Loucy (cell line): Measurements from ENCODE around the gene DNAH9.

ENCODE experiments used
- H2AFZ ChIP-seq: fragments of 200-600 bp; sonication (generic); 2 replicates; pipeline ENCODE4 v1.6.0; 2016; ENCODE audit warnings: antibody characterized with exemption, mild to moderate bottlenecking, low read length, moderate library complexity
- H3F3A ChIP-seq: fragments of 200-600 bp; 2 replicates; pipeline ENCODE4 v1.6.0; 2016; ENCODE audit warnings: antibody characterized with exemption, low read depth, mild to moderate bottlenecking
- H3K27me3 ChIP-seq: fragments of 200-600 bp; sonication (generic); 2 replicates; pipeline ENCODE4 v1.6.1; 2014; ENCODE audit warnings: low read length, mild to moderate bottlenecking; ENCODE audit not compliant: insufficient read depth, poor library complexity, severe bottlenecking
- H3K36me3 ChIP-seq: fragments of 200-600 bp; sonication (generic); 2 replicates; pipeline ENCODE4 v1.6.1; 2016; ENCODE audit warnings: low read length; ENCODE audit not compliant: insufficient read depth
- H3K4me1 ChIP-seq: fragments of 200-600 bp; sonication (generic); 2 replicates; pipeline ENCODE4 v1.5.1; 2014; ENCODE audit warnings: low read length, mild to moderate bottlenecking; ENCODE audit not compliant: insufficient read depth, poor library complexity, severe bottlenecking
- H3K4me2 ChIP-seq: fragments of 200-600 bp; sonication (generic); 2 replicates; pipeline ENCODE4 v1.6.0; 2014; ENCODE audit warnings: antibody characterized with exemption, low read length, low read depth, mild to moderate bottlenecking; ENCODE audit not compliant: poor library complexity, severe bottlenecking
- H3K4me3 ChIP-seq: fragments of 200-600 bp; sonication (generic); 2 replicates; pipeline ENCODE4 v1.5.1; 2014; ENCODE audit warnings: low read length, mild to moderate bottlenecking, mixed read lengths; ENCODE audit not compliant: poor library complexity, severe bottlenecking
- H3K79me2 ChIP-seq: fragments of 200-600 bp; sonication (generic); 2 replicates; pipeline ENCODE4 v1.6.1; 2014; ENCODE audit warnings: low read length; ENCODE audit not compliant: insufficient read depth
- H3K9ac ChIP-seq: fragments of 200-600 bp; sonication (generic); 2 replicates; pipeline ENCODE4 v1.6.0; 2014; ENCODE audit warnings: mild to moderate bottlenecking, low read depth, low read length, moderate library complexity; ENCODE audit not compliant: poor library complexity, severe bottlenecking
- H3K9me2 ChIP-seq: fragments of 200-600 bp; sonication (generic); replicated peaks from 2 replicates; pipeline ENCODE4 v1.6.1; 2016; ENCODE audit warnings: low read depth, low read length, mixed read lengths
- H3K9me3 ChIP-seq: fragments of 200-600 bp; sonication (generic); 2 replicates; pipeline ENCODE4 v1.6.1; 2014; ENCODE audit warnings: mild to moderate bottlenecking, antibody characterized with exemption, low read length, low read depth; ENCODE audit not compliant: insufficient read depth
- H4K20me1 ChIP-seq: fragments of 200-600 bp; sonication (generic); 2 replicates; pipeline ENCODE4 v1.6.0; 2014; ENCODE audit warnings: antibody characterized with exemption, low read length, mild to moderate bottlenecking; ENCODE audit not compliant: insufficient read depth, poor library complexity, severe bottlenecking
- EZH2phosphoT487 ChIP-seq: fragments of 200-600 bp; IDR thresholded peaks from 2 replicates; pipeline ENCODE4 v1.6.1; 2018; ENCODE audit warnings: antibody characterized with exemption, mild to moderate bottlenecking, moderate library complexity, borderline replicate concordance
- TF ChIP-seq, protein P1 (sequence below): fragments of 200-600 bp; sonication (generic); conservative IDR thresholded peaks from 2 replicates; pipeline ENCODE4 v1.5.1; 2014; ENCODE audit warnings: mild to moderate bottlenecking, antibody characterized with exemption, low read length

Gene DNAH9

GRCh38 chr17:11980813-11981212 is 382.5 kb downstream of the DNAH9 start:
- Histone ChIP-seq H3K36me3 (peaks cover 27% of the 10 kb centered on the region; the same call in 1 of the 2 replicates), H3K4me3 (no peak overlapping the region), H3F3A (no peaks in the 10 kb centered on the region), H3K4me1 (no peaks in the 10 kb centered on the region), H2AFZ (no peak overlapping the region), H3K27me3 (no peaks in the 10 kb centered on the region), H3K79me2 (no peaks in the 10 kb centered on the region), H3K9me2 (no peaks in the 10 kb centered on the region), H3K4me2 (no peak overlapping the region), H3K9me3 (no peaks in the 10 kb centered on the region), H3K9ac (no peak overlapping the region), H4K20me1 (no peaks in the 10 kb centered on the region)
- TF ChIP-seq EZH2phosphoT487 = no peak
- TF ChIP-seq, protein P1, sequence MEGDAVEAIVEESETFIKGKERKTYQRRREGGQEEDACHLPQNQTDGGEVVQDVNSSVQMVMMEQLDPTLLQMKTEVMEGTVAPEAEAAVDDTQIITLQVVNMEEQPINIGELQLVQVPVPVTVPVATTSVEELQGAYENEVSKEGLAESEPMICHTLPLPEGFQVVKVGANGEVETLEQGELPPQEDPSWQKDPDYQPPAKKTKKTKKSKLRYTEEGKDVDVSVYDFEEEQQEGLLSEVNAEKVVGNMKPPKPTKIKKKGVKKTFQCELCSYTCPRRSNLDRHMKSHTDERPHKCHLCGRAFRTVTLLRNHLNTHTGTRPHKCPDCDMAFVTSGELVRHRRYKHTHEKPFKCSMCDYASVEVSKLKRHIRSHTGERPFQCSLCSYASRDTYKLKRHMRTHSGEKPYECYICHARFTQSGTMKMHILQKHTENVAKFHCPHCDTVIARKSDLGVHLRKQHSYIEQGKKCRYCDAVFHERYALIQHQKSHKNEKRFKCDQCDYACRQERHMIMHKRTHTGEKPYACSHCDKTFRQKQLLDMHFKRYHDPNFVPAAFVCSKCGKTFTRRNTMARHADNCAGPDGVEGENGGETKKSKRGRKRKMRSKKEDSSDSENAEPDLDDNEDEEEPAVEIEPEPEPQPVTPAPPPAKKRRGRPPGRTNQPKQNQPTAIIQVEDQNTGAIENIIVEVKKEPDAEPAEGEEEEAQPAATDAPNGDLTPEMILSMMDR = peak; percentile 52

DNA sequence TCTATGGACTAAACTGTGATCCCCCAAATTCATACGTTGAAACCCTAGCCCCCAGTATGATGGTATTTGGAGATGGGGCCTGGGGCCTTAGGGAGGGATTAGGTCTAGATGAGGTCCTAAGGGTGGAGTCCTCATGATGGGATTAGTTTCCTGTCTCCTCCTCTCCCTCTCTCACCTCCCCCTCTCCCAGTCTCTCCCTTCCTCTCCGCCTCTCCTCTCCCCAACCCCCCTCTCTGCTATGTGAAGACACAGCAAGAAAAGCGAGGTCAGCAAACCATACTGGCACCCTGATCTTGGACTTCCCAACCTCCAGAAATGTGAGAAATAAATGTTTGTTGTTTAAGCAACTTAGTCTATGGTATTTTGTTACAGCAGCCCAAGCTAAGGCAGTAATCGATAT is 383.6 kb downstream of the DNAH9 start:
- Histone ChIP-seq H3K4me1 (no peaks in the 10 kb centered on the region), H3K9ac (no peak overlapping the region), H2AFZ (no peak overlapping the region), H4K20me1 (no peaks in the 10 kb centered on the region), H3K27me3 (no peaks in the 10 kb centered on the region), H3F3A (no peaks in the 10 kb centered on the region), H3K9me2 (no peaks in the 10 kb centered on the region), H3K79me2 (no peaks in the 10 kb centered on the region), H3K9me3 (no peaks in the 10 kb centered on the region), H3K4me2 (no peak overlapping the region), H3K4me3 (no peak overlapping the region), H3K36me3 (peaks cover 27% of the 10 kb centered on the region; the same call in 1 of the 2 replicates)
- no peak for TF ChIP-seq EZH2phosphoT487

- H3K79me2 ChIP-seq = no peaks in the 10 kb centered on the region
- no peaks in the 10 kb centered on the region for H4K20me1 ChIP-seq
- no peak overlapping the region for H2AFZ ChIP-seq
Observed at GRCh38 chr17:11986179-11986941, 388.1 kb downstream of the DNAH9 start.

More at GRCh38 chr17:11986179-11986941, 388.1 kb downstream of the DNAH9 start:
- Histone ChIP-seq H3K9me3 (no peaks in the 10 kb centered on the region), H3K9me2 (no peaks in the 10 kb centered on the region), H3K36me3 (peaks cover 13% of the 10 kb centered on the region; the same call in 1 of the 2 replicates), H3K4me1 (no peaks in the 10 kb centered on the region), H3K4me2 (no peak overlapping the region), H3K4me3 (no peak overlapping the region), H3K27me3 (no peaks in the 10 kb centered on the region), H3F3A (no peaks in the 10 kb centered on the region), H3K9ac (no peak overlapping the region)
- TF ChIP-seq, protein P1 = no peak
- no peak for TF ChIP-seq EZH2phosphoT487
